CD4-positive, alpha-beta T cell treated with Interleukin-2 at 100 ng/mL for 4 hours (primary cell): Measurements from ENCODE around the gene SUPT3H.
"Not testable (repeated sequence)": the region's sequence is repeated elsewhere in the genome, so short reads cannot be mapped to it uniquely, and the experiment has no call there.

Experiments used
- DNase-seq: peaks from one replicate; pipeline ENCODE4 v3.0.0-alpha.2; 2020; ENCODE audit warnings: low spot score

The SUPT3H gene

DNA sequence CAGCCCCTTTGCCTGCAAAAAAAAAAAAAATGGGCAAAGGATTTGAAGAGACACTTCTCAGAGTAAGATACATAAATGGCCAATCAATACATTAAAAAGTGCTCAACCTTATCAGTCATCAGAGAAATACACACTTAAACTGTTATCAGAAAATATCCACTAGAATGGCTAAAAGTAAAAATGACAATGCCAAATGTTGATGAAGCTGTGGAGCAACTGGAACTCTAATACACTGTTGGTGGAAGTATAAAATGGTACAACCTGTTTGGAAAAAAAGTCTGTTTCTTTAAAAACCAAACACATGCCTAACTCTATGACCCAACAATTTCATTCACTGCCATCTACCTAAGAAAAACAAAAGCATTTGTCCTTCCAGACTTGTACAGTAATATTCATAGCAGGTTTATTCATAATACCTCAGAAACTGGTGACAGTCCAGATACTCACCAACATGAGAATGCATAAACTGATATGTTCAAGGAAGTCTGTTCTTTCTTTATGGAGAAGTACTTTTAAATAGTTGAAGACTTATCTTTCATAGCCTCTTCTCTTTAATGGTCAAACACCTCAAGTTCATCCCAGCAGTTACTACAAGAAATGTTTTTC lies 428.0 kb downstream of the SUPT3H start:
- no peak for DNase-seq

DNA sequence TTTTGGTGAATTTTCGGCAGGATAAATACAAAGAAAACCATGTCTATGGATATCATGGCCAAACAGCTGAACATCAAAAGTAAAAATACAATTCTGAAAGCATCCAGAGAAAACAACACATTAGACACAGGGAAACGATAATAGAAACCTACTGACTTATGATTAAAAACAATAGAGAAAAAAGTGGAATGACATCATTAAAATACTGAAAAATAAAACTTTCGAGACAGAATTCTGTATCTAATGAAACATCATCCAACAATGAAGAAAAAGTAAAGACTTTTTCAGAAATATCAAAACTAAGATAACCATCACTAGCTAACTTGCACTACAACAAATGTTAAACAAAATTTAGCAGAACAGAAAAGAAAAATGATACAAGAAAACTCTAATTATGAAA lies 434.2 kb downstream of the SUPT3H start:
- no peak for DNase-seq

DNA sequence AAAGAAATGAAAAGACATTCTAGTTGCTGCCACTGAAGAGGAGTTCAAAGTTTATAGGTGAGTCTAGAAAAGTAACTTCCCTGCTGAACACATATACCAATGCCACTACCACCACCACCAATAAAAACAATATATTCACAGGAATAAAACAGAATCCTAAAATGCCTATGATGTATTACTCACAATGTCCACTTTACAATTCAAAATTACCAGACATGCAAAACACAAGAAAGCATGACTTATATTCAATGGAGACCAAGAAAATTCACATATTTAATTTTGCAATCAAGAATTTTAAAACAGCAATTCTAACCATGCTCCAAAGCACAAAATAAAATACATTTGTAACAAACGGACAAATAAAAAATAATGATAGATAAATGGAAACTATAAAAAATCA lies 434.9 kb downstream of the SUPT3H start:
- DNase-seq, result no peak

DNA sequence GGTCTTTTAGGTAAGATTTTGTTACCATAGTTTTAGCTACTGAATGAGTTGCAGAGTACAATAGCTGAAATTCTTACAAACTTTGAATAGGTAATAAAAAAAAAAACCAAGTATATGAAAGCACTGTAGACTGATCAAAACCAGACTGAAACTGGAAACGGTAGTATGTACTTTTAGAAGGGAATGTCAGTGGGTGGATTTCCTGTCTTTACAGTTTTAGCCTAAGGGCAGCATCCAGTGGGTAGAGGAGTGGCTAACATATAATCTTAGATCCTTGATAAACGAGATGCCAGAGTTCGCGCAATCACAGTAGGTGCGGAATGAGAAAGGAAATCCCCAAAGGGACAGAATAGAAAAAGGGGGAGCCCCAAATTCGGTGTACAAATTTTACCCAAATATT lies 435.5 kb downstream of the SUPT3H start:
- no peak for DNase-seq

DNA sequence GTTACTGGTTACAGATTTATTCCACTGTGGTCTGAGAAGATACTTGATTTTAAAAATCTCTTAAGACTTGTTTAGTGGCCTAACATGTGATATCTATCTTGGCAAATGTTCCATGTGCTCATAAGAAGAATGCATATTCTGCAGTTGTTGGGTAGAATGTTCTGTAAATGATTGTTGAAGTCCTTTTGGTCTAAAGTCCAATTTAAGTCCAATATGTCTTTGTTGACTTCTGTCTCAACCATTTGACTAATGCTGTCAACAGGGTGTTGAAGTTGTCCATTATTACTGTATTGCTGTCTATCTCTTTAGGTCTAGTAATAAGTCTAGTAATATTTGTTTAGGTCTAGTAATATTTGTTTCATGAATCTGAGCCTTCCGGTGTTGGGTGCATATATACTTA lies 437.4 kb downstream of the SUPT3H start:
- no peak for DNase-seq

DNA sequence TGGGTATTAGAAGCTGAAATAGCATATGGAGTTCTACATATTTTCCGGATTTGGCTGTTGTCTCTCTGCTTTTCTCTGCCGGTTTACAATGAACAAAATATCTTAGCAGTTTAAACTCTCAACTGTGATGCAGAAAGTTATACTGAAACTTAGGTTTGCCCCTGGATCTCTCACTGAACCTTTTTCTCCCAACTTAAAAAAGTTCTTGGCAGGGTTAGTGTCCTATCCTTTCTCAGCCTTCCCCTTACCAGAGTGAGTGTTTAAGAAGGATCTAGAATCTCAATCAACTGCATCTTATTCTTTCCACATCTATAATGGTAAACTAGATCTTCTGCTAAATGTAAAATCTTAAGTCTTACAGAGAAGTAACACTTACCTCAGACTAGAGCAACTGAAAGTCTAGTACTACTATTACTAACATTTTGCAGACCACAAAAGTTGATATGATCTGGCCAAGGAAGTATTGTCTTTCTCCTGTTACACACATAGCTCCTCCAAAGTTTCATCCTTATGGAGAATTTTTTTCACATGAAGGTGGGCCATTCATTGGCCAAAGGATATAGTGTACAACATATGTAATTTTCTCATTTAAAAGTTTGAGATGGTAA lies 441.9 kb downstream of the SUPT3H start:
- DNase-seq, result no peak

DNA sequence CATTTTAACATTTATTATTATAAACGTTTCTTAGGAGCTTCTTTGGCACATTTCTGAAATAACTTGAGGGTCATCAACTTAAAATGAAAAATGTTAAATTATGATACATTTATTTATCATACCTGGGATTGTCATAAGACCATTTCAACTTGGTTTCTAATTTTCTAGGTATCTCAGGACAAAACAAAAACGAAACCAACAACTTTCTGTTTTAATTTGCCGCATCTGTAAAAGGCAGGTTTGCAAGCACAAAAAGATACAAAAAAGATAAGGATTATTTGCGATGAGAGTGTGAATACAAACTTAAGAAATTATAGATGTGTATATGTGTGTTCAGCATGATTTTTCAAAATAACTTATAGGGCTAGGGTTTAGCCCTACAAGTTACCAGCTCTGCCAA lies 444.6 kb downstream of the SUPT3H start:
- peak; percentile 55 for DNase-seq

DNA sequence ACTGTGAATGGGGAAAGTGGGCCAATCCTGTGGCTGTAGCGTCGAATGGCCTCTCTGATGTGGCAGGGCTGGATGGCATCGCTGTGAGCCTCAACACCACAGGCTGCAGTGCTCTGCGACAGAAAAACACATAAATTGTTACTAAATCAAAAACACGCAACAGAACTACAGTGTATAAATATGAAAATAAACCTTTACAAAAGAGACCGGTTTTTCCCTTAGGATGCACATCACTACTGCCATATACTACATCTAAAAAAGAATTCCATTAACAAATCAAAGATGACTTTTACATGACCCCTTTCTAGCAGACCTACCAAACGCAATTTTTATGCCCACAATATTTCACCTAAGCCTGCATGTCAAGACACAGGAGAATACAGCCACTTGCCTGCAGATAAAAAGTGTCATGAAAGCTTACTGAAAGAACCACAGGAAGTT lies 445.1 kb downstream of the SUPT3H start:
- DNase-seq, result peak; percentile 49

DNA sequence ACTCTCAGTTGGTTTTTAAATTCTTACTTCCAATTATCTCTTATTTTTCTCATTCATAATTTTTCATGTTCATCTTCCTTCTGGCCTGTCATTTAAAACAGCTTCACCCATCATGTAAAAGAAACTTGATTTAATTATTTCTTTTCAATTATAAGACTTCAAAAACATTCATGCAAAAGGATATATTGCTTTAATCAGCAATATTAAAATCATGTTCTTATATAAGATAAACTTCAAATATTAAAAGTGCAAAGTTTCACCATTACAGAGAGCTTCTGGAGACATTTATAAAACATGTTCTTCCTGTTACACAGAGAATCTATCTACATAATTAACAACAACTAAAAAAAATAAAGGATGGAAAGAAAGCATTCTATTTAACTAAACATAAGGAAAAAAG lies 446.3 kb downstream of the SUPT3H start:
- no peak for DNase-seq

DNA sequence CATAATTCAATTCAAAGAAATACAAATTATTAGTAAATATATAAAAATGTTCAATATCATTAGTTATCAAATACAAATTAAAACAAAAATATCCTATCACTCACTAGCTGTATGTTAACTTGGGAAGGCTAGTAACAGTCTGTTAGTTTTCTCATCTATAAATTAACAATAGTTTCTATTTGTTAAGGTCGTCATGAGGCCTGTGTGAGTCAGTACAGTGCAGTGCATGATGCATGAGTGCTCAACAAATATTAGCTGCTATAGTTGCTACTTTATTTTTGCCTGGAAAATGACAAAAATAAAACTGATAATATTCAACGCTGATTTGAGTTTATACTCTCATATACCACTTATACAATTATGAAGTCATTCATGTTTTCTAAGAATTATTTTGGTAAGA lies 451.2 kb downstream of the SUPT3H start:
- peak; percentile 47 for DNase-seq

DNA sequence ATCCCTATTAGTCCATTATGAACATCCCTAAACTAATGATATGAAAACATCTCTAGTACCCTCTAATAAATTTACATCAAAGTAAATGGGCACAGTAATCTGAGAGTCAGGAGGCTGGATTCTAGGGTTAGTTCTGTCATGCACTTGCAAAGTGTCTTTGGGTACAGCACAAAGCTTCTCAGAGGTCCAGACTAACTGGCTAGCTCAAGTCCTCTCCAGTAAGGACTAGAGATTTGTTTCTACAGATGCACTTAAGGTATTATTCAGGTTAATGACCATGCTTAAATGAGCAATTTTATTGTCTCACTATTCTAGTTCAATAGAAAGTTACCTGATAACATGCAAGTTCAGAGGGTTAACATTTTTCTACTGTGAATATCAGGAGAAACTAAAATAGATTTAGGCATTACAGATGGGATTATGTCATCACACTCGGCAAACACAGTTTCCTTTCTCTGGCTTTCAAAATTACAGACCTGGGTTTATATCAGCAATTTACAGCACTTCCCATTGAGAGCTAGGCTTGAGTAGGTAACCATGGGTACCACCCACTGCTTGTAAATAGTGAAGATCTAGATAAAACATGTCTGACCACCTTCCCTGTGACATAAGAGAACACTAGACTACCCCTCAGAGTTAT lies 452.5 kb downstream of the SUPT3H start:
- DNase-seq, result peak; percentile 86

DNA sequence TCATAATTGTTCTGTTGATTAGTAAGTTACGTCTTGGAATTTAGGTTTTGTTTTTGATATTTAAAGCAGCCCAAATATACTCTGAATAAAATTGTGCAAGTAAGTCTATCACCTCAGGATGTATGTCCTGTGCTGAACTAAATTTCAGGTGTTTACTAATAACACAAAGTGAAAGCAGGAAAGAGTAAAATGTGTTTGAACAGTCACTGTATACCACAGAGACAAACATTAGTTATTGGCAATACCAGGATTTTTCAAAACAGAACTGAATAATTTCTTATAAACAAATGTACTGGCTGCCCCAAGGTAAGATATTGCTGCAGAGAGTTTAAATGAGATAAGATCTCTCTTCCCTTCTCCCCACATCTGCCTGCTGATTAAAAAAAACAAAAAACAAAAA lies 454.3 kb downstream of the SUPT3H start:
- DNase-seq, result peak; percentile 43

DNA sequence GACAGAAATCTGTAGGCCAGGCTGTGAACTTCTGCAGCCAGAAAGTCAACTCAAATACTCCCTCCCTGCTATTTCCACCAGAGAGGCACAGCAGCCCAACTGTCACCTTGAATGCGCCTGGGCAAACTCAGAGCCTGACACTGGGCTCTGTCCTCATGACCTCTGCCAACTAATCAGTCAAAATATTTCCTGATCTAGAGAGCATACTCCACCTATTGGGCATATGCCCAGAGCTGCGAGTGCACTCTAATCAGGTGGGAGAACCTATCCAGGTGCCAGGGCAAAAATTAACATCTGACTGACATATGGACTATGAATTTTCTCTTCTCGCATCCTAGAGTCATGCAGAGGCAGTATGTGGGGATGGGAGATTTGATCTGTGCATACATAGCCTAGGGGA lies 455.9 kb downstream of the SUPT3H start:
- peak; percentile 16 for DNase-seq

DNA sequence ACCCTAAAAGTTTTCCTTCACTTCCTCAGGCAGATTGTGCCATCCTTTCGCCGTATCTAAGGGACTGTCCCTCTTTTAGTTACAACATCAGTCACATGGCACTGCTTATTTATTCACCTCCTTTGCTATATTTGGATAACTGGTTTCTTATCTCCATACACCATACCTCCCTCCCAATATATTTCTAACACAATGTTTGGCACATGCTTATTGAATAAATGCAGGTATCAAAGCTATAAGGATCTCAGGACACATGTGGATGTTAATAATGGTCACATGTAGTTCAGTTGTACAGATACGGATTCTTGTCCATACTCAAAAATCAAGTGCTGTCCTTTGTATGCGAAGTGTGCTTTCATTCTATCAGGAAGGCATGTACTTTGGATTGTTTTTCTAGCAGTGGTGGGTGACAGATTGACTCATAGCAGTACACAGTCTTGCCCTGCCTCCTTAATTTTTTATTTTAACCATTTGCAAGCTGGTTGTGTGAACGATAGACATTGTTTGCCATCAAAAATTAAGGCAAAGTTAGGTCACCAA lies 456.7 kb downstream of the SUPT3H start:
- DNase-seq, result peak; percentile 21

DNA sequence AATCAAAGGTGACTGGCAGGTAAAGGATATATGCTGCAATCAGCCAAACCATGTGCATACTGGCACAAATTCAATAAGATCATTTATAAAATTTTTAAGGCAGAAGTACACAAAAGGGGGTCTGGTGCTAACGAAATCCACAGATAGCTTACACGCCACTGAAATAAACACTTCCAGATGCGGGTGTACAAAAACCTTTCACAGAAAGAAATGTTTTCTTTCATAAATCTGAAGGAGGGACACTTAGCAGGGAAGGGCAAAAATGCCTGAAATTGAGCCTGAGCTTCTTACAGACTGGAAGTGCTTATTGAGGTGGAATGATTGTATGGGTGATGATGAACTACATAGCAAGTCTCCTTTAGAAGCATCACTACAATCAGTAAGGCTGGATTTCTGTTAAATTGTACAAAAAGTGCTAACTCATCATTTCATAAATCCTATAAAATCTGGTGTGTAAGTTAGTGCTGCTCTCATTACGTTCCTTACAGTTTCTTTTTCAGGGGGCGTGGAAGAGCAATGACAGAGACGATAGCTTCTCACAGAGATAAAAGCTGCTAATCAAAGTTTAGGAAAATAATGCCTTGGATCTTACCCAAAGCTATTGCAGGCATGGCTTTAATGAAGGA lies 458.9 kb downstream of the SUPT3H start:
- no peak for DNase-seq

DNA sequence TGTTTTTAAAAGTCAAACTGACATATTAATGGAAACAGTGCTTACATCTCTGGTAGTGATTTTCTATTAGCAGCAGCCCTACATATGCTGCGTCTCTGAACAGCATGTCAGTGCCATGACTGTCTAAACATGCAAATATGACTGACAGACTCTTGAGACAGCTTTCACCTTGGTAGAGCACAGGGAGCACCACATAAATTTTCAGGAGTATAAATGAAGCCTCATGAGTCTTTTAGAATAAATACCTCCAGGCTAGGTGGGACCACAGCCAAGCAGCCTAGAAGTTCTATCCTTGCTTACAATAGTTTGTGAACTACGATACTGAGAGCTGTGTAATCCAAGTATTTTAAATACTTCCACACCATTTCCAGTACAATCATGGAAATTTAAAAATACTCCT lies 460.3 kb downstream of the SUPT3H start:
- no peak for DNase-seq

DNA sequence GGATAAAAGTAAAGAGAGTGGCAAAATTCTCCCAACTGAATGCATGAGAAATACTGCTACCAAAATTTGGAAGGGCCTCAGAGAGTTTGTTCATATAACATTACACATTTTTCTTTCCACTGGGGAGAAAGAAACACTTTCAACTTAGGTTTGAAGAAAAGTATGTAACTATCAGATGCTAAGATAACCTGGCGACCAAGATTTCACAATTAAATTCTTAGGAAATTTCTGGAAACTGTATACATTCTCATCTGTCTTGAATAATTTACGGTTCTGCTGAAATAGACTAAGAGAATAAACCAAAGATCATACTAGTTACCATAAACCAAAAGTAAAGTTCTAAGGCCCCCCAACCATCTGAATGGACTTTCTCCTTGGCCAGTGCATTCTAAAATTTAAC lies 462.6 kb downstream of the SUPT3H start:
- DNase-seq, result no peak

DNA sequence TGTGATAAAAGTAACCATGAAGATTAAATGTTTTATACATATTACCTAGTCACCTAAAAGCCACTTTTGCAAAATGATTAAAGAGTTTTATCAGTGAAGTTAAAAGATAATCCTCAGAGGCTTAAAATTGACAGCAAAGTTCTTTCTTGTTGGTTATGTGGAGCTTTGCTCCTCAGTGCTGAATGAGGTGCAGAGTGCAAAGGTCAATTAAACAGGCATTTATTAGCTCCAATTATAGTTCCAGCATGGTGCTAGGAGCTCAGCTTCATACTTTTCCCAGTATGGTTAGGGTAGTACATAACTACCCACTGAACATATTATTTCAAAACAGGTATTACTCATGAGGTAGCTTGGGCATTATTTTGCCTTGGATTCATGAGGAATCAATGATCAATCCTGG lies 463.6 kb downstream of the SUPT3H start:
- no peak for DNase-seq

DNA sequence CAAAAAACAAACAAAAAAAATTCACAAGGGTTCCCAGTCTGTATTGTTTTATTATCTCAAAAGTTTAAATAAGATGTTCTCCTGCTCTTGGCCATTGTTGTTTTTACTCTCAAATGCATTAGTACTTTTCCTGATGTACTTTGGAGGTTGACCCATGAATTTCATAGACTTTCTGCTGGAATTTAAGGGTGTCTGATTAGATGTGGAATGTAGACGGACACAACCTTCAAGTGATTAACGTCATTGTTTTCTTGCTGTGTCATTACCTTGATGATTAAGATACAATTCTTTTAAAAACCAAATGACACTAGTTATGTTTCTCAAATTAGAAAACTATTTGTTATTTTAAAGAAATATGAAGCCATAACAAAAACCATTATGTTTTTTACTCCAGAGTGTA lies 471.0 kb downstream of the SUPT3H start:
- no peak for DNase-seq

DNA sequence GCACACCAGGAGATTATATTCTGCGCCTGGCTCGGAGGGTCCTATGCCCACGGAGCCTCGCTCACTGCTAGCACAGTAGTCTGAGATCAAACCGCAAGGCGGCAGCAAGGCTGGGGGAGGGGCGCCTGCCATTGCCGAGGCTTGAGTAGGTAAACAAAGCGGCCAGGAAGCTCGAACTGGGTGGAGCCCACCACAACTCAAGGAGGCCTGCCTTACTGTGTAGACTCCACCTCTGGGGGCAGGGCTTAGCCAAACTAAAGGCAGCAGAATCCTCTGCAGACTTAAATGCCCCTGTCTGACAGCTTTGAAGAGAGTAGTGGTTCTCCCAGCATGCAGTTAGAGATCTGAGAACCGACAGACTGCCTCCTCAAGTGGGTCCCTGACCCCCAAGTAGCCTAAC lies 477.4 kb downstream of the SUPT3H start:
- DNase-seq, result not testable (repeated sequence)

DNA sequence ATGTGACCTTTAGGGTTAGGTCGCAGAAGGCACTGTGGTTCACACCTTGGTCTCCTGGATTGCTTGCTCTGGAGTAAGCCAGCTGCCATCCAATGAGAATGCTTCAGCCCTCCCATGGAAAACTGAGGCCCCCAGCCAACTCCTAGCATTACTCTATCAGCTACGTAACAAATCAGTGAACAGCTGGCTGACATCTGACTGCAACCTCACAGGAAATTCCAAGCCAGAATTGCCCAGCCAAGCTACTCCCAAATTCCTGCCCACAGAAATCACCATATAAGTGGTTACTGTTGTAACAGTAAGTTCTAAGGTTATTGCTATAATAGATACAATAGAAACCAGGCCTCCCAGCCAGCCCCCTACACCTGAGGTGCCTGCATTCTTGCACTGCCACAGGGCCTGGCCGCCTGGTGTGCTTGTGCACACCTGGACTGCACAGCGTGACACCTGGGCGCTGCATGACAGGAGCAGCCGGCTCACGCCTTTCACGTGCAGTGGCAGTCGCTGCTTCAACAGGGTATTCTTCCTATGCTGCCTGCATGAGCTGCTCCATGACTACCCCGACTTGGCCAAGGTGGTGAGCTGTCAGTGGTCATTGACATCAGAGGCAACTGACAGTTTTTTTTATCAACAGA lies 479.3 kb downstream of the SUPT3H start:
- no peak for DNase-seq

DNA sequence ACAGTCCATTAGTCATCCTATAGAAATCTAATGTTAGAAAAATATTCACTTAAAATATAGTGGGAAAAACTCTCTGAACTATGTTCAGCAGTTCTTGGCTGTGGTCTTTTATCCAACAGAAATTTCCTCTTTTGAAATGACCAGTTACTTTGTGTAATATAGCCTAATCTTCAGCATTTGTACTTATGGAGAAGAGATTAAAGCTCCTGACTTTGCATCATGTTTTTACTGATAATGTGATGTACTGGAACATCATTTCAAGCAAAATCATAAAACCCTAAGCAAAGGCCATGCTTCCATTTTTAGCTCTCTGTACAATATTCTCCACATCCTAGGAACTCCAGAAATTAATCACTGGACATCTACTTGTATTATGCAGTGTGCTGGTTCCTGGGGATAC lies 480.4 kb downstream of the SUPT3H start:
- no peak for DNase-seq

DNA sequence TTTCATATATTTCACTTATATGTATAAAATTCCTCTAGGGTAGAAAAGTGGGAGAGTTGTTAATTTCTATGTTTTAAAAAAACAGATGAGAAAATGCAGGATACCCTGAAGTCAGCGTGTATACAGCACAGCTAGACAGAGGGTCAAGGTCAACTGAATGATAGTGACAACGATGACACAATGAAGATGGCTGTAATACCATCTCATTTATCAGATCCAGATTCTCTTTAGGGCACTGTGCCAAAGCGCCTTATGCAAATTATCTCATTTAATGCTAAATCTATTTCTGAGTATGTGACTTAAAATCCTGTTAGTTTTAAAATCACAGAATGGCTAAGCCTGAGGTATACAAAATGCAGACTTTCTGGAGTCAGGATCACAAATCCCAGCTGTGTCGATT lies 481.0 kb downstream of the SUPT3H start:
- DNase-seq, result no peak
